ENCODE measurements around the gene GALNT10.

GRCh38 chr5:154444556-154445421 lies 254.3 kb downstream of the GALNT10 start:
- TF ChIP-seq CTCF (IDR thresholded peaks at IDR 0.05) (no peak), POLR2A (IDR thresholded peaks at IDR 0.05) (no peak), EP300 (IDR thresholded peaks at IDR 0.05) (no peak)

Measured in stomach (tissue), 4 donors.